GM18858 (cell line): Measurements from ENCODE around the gene CDH23.

ENCODE experiments used
- ATAC-seq: cut with Tn5 transposase; IDR thresholded peaks from one replicate; pipeline ENCODE4 v1.9.1; 2021; ENCODE audit not compliant: unreplicated experiment

Gene CDH23

DNA sequence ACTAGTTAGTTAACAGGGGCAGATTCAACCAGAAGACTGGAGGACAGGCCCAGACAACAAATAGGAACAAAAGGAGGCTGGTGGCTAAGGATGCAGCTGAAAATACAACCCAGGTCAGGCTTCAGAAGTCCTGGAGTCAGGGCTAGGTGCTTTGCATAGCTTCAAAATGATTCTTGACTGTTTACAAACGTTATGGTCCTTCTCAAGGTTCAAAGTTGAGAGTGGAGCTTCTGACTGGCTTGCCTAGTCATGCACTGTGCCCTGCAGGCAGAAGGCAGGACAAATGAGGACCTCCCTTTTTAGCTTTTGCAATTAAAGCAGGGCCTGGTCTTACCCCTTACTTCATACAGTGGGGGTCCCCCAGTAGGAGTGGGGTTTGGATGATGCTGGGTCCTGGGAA, 4.4 kb upstream of the CDH23 start:
- ATAC-seq: no peak

DNA sequence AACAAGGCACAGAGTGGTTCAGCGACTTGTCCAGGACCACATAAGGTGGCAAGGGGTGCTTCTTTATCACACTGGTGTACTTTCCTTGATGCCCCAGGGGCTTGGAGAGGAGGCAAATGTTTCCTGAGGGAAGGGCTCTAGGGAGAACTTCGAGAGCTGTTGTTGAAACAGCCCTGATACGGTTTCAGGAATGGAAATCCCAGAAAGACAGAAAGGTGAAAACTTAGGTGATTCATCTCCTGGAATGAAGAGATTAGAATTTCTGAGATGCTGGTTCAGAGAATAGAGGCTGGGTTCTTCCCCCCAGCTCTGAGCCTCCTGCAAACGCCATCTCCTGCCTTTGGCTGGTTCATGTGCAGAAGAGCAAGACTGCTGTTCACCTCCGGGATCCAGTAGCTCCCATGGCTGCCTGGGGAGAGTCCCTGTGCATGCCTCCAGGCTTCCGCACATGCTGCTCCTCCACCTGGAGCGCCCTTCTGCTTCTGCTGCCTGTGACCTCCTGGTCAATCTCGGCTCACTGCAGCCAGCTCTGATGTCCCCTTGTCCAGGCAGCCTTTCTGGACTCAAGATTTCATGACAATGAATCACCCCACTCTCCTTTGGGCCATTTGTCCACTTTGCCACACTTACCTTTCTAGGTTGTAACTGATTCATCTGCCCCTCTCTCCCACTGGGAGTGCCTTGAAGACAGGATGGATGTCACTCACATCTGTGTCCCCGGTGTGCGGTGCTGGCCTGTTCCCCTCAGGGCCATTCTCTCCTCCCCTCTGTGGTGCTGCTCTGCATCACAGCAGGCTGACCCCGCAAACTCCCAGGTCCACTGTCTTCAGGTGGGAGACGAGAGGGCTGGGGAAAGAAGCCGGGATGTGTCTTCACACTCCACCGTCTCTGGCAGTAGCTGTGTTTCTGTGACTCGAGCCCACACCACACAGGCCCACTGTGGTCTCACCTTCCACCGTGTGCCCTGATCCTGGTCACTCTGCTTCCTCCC, 3.6 kb upstream of the CDH23 start:
- no peak for ATAC-seq

DNA sequence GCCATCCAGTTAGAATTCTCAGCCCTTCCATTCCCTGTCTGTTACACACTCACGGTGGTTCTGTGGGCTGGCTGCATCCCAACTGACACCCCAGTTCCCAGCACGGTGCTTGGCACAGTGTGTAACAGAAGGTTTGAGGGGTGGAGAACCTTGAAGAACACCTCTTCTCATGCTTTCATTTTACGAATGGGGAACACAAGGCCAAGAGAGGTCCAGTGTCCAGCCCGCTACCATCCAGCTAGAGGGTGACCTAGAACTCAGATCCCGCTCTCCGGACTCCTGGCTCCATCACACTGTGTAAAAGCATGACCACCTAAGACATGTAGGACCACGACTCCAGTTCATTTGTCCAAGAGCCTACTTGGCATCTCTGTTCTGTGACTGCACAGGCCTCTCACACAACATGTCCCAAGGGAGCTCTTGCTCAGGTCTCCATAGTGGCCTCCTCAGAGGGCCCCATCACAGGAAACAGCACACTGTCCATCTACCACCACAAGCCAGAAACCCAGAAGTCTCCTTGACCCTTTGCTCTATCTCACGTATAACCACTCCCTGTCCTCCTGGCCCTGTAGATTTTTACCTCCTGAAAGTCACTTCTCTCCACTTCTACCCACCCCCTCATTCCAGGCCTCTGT, 2.8 kb upstream of the CDH23 start:
- ATAC-seq: no peak

DNA sequence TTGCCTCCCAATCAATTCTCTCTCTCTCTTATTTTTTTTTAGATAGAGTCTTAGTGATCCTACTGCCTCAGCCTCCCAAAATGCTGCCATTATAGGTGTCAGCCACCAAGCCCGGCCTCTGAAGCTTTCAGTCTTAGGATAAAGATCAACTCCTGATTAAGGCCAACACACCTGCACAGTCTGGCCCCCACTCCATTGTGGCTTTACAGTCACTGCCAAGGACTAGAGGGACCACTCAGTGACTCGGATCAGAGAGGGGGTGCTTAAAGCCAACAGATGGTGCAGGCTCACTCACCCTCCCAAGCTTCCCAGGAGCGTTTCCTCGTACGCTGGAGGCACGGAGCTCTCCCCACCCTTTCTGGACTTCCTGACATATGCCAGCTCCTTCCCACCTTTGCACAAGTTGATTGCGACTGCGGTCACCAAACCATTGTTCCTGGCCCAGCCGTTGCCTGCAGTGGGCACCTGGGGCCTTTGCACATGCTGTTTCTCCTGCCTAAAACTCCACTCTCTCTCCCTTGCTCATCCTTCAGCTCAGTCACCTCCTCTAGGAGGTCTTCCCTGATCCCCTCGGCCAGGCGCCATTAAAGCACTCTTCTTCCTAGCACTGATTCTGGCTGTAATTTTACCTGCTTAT, 1.7 kb upstream of the CDH23 start:
- no peak for ATAC-seq

DNA sequence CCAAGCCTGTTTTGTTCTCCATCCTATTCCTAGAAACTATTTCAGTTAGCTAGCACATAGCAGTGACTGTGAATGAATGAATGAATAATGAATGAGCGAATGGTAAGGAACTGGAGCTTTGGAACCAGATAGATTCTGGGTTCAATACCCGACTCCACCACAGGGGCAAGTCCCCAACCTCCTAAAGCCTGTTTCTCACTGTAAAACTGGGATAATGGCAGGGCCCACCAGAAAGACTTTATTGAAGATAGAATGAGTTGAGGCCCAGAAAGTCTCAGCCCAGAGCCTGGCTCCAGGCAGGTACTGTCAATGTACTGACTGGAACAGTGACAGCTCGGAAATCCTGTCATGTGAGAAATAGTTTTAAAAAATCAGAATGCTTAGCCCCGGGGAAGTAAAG, 1.1 kb upstream of the CDH23 start:
- no peak for ATAC-seq

DNA sequence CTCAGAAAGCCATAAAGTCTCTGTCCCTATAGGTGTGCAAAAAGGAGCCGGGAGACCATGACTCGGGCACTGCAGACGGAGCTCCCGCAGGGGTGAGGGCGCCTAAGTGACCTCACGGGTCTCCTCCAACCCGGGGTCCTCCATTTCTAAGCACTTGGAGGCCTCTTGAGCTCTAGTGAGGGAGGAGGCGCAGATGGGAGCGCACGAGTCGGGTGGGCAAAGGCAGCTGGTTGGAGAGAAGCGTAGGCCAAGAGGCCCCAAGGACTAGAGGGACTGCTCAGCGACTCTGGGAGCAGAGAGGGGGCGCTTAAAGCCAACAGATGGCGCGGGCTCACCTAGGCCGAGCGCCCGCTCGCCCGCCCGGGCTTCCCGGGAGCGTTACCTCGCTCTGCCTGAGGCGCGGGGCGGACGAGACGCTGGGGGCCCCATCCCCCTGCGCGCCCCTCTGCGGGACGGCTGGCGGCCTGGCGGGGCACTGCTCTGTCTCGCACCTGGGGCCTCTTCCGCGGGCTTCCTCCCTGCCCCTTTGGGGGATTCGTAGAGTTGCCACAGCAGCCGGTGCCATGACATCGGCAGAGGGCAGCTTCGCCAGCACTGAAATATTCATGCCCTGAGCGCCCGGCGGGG, 523 bp upstream of the CDH23 start:
- ATAC-seq: no peak

DNA sequence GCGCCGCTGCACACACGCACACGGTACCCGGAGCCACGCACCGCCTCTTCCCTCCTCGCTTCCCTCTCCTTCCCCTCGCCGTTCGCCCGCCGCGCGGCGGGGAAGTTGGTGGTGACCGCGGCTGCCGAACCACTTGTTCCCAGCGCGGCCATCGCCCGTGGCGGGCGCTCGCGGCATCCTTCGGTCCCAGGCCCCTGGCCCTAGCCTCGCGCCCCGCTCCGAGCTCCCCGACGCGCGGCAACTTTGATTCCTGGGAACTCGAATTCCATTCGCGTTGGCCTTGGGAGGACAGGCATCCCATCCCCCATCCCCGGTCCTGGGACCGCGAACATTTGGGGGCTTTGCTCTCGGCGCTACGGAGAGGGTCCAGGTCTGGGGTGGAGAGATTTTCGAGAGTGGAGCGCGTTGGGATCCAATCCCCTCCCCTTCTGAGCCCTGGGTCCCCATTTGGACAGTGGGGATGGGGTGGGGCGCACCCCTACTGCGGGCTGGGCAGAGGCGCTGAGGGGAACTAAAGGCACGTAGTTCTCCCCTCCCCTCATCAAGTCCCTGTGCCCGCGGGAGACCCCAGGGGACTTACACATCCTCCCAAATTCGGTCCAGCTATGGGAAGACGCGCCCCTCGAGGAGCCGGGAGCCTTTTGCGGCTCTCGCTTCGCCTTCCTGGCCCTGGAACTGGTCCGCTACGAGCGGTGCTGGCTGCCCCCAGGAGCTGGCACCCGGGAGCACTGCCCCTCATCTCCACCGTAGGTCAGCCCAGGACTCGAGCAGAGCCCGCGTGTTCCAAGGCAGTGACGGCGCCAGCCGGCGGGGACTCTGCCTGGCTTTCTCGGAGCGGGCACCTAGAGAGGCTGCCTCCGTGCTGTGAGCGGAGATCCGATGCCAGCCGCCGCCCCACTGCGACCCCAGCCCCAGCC, 834 bp downstream of the CDH23 start:
- no peak for ATAC-seq

DNA sequence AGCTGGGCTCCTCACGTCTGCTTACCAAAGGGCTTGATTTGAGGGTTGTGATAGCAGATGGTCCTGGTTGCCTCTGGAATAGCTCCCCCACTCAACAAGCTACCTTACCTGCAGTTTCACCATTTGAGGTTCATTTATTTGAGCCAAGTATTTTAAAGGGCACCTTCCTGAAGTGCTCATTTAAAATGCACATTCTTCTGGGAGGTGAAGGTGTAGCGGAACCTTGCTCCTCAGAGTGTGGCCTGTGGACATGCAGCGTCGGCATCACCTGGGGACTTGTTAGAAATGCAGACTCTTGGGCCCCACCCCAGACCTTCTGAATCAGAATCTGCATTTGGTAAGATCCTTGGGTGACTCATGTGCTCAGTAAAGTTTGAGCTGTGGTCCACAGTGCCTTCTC, 2.3 kb downstream of the CDH23 start:
- no peak for ATAC-seq

DNA sequence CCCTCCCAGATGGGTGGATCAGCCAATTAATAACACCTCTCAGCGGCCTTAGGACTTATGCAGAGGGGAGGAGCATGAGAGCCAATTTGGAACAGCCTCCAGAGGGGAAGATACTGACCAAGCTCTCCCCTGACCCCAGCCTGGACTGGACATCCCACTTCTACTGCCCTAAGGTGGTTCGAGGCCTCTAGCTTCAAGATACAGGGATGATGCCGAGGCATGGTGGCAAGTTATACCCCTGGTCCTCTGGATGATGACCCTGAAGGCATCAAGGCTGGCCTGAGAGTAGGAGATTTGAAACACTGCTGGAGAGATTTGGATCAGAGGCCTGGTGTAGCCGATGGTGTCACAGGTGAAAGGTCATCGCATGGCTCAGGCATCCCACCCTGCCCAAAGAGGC, 3.2 kb downstream of the CDH23 start:
- ATAC-seq: no peak

DNA sequence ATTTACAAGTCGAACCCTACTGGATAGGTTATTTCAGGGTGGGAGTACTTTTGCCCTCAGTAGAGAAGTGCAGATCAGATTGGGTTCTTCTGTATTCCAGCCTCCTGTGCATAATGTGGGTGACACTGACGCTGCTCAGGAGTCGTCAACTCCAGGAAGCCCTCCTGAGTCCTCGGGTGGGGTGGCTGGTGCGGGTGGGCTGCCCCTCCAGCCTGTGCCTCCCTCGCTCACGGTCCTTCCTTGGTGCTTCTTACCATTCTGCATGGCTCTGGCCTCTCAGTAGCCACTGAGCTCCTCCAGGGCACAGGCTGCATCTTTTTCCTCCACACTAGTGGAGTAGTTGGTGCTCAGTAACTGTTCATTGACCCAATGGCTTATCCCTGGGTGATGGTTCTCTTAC, 4.3 kb downstream of the CDH23 start:
- ATAC-seq: no peak

DNA sequence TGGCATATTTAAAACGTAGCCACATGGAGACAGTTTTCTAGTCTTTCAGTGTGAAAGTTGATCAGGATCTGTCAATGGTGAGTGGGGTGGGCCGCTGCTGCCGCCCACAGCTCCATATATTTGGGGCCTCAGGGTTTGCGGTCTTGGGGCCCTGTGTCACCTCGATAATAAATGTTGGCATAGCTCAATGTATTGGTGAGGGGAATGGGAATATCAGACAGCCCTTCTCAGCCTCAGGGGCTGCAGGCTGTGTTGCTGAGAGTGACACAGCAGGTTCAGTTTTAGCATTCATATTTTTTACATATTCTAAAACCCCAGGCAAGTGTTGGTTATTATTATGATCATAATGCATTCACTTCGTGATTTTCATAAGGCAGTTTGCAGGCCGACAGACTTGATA, 5.3 kb downstream of the CDH23 start:
- ATAC-seq: no peak

DNA sequence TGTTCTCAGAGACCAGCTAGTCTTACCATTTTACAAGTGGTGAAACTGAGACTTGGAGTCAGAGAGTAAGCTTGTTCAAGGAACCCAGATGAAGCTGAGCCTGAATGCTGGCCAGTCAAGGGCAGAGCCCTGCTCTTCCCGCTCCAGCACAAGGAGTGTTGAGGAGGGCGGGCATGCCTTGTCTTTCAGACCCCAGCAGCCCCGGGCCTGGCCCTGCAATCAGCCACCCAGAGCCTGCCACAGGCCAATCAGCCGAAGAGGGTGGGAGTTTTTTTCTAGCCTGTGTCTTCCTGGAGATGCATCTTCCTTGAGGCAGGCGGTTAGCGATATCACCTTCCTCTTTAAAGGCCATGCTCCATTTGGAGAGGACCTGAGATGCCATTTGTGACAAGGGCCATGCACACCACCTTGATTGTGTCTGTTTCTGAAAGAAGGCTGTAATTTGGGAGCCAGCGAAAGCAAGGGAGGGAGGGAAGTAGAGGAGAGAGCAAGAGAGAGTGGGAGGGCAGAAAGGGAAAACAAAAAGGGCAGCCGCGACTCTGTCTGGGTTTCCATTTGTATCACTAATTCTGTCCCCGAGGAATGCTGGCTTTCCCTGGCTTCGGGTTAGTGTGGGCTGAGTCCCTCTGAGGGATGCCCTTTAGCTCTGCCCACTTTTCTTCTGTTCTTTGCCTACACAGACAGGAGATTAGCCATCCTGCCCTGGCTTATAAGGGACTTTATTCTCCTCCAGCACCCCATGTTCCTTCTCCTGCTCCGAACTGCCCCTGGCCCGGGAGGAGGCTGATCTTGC, 8.0 kb downstream of the CDH23 start:
- ATAC-seq: no peak

DNA sequence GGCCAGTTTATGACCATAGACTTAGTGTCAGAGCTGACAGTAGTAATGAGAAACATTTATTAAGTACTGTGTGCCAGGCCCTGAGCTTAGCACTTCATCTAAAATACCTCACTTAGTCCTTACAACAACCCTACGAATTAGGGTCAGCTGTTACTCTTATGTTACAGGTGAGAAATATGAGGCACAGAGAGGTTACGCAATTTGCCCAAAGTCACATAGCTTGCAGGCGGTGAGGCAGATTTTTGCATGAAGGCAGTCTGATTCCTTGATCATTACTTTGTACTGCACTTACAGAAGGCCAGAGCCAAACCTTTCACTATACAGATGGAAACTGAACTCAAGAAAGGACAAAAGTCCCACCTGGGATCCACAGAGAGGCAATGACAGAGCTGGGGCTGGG, 10.2 kb downstream of the CDH23 start:
- no peak for ATAC-seq

DNA sequence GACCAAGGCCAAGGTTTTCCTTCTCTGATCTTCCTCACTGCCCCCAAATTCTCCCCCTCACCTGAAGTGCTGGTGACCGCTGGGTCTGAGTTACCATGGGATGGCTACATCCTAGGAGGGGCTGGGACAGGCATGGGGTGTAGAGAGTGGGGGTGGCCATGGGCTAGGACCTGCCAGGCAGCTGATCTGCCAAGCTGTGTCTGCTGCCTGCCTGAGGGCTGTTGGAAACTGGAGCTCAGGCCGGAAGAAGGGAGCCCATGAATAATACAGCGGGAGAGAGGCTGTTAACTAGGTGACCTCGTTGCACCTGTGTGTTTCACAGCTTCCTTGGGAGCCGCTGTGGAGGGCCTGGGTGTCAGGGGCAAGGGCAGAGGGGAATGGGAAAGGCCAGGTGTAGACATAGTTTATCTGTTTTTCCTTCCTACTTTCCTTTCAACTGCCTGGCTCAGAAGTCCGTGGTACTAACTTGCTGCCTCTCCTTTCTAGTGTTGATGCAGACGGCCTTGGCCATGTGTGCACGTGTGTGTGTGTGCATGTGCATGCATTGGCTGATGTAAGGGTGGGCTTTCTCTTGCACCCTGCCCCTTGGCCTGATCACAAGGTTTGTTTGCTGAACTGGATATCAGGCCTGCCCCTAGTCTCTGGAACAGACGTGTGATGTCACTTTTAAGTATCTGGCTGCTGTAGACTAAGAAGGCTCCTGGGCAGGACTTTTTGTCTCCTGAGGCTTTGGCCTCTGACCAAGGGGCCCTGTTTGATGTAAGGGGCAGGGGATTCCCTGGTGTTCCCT, 11.9 kb downstream of the CDH23 start:
- ATAC-seq: no peak

DNA sequence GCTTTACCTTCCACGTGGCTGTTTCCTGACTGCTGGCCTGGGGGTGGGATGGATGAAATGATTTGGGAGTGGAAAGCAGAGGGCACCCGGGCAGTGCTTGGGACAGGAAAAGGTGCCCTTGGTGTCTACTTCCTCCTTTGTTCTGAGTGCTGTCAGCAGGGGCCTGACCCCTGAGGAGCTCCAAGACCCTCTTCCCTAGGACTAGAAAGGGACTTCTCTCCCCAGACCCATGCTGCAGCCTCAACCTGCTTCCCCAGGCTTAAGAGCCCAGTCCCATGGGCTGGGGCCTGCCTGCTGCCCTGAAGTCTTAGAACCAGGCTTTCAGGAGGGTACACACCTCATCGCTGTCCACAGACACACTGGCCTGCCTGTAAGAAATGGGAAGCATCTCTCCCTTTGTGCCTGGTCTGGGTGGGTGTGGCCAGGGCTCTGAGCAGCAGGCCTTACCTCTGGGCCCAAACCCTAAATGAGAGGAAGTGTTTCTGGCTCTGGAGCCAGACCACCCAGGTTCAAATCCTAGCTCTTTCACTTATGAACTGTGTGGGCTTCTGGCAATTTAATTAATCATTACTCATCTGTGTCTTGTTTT, 12.9 kb downstream of the CDH23 start:
- ATAC-seq: no peak

DNA sequence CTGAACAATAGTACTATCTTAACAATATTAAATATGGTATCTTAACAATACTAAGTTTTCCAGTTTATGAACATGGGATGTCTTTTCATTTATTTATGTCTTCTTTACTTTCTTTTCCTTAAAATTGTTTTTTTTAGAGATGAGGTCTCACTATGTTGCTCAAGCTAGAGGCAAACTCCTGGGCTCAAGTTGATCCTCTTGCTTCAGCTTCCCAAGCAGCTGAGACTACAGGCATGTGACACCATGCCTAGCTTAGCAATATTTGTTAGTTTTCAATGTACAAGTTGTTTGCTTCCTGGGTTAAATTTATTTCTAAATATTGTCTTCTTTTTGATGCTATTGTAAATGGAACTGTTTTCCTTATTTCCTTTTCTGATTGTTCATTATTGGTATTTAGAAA, 16.9 kb downstream of the CDH23 start:
- no peak for ATAC-seq

DNA sequence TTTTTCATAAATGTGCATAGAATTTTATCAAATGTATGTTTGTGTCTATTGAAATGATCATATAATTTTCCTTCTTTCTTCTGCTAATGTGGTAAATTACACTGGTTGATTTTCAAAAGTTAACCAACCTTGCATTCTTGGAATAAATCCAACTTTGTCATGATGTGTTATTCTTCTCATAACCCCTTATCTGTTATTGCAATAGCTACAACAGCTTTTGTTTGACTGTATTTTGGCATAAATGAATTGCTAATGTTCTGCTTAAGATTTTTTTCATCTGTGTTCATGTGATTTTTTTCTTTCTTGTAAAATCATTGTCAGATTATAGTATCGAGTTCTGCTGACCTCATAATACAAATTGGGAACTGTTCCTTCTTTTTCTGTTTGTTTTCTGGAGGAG, 17.6 kb downstream of the CDH23 start:
- ATAC-seq: no peak

DNA sequence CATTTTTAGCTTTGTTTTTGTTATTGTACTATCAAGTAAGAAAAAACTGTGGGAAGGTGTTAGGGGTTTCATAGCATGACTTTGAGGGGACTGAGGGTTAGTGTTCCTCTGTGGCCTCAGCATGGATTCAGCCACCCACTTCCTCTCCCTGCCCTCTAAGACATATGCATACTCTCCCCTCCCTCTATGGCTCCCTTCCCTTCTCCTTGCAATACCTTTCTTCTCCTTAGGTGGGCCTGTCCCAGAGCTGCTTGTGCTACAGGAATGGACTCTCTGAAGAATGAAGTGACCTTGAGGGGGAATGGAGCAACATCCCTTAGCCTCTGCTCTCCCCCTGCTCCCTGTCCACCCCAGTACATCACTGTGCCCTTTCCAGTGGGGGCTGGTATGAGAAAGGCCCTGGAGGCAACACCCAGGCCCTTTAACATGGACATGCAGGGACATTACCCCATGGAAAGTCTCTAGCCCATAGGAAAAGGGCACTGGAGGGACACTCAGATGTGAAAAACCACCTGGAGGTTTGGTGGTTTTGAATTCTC, 22.4 kb downstream of the CDH23 start:
- no peak for ATAC-seq
